ENCODE measurements around the gene CABLES1.

GRCh38 chr18:23228102-23229061, 93.1 kb downstream of the CABLES1 start:
- no peak for TF ChIP-seq CTCF (IDR thresholded peaks at IDR 0.05)
- no peak for TF ChIP-seq POLR2A (IDR thresholded peaks at IDR 0.05)

All from thyroid gland (tissue), 4 donors.